Activated naive CD4-positive, alpha-beta T cell (primary cell): ENCODE data around the gene RBM24.

Source experiments
- DNase-seq, 4 experiments: peaks; one replicate each; lab custom pipeline; 2025; lab: John Stamatoyannopoulos, UW

RBM24 gene

GRCh38 chr6:17341891-17342290 is 60.7 kb downstream of the RBM24 start:
- no peak for DNase-seq

GRCh38 chr6:17343215-17343614 is 62.1 kb downstream of the RBM24 start:
- no peak for DNase-seq
